GM23338 (cell line): Measurements from ENCODE around the gene PHLDA3. TPM values are rescaled to one million over a fixed set of nuclear protein-coding genes. Genes with fewer than 3 reads are reported as not detected.

Experiments used
- ATAC-seq: fragments of 200-7000 bp; cut with Tn5 transposase; 3 replicates; pipeline ENCODE4 v1.9.1; 2020
- DNase-seq: peaks from one replicate; pipeline ENCODE4 v3.0.0-alpha.2; 2015; ENCODE audit warnings: low spot score
- H2AFZ ChIP-seq: fragments of 200-600 bp; sonication (generic); 2 replicates; pipeline ENCODE4 v1.8.0; 2016; ENCODE audit warnings: antibody characterized with exemption, mild to moderate bottlenecking, moderate library complexity
- H3F3A ChIP-seq: fragments of 200-600 bp; sonication (generic); replicated peaks from 2 replicates; pipeline ENCODE4 v1.8.0; 2017; ENCODE audit warnings: antibody characterized with exemption, mixed run types, low read depth
- H3K27ac ChIP-seq: fragments of 200-600 bp; sonication (generic); 2 replicates; pipeline ENCODE4 v1.6.1; 2016; ENCODE audit warnings: low read depth
- H3K27me3 ChIP-seq: fragments of 200-600 bp; sonication (generic); 2 replicates; pipeline ENCODE4 v1.8.0; 2016; ENCODE audit warnings: mild to moderate bottlenecking, mixed run types, moderate library complexity; ENCODE audit not compliant: insufficient read depth
- H3K36me3 ChIP-seq: fragments of 200-600 bp; sonication (generic); 2 replicates; pipeline ENCODE4 v1.8.0; 2016; ENCODE audit warnings: mild to moderate bottlenecking; ENCODE audit not compliant: insufficient read depth
- H3K4me1 ChIP-seq: fragments of 200-600 bp; sonication (generic); 2 replicates; pipeline ENCODE4 v1.8.0; 2016; ENCODE audit warnings: mild to moderate bottlenecking, moderate library complexity; ENCODE audit not compliant: insufficient read depth
- H3K4me2 ChIP-seq: fragments of 200-600 bp; sonication (generic); 2 replicates; pipeline ENCODE4 v1.7.1; 2017; ENCODE audit warnings: mixed run types
- H3K4me3 ChIP-seq: fragments of 200-600 bp; sonication (generic); 2 replicates; pipeline ENCODE4 v1.6.1; 2016; ENCODE audit warnings: mixed run types
- H3K79me2 ChIP-seq: fragments of 200-600 bp; sonication (generic); replicated peaks from 2 replicates; pipeline ENCODE4 v1.8.0; 2017; ENCODE audit warnings: mild to moderate bottlenecking; ENCODE audit not compliant: insufficient read depth
- H3K9me2 ChIP-seq: fragments of 200-600 bp; sonication (generic); 2 replicates; pipeline ENCODE4 v1.8.0; 2017; ENCODE audit not compliant: insufficient read depth
- H4K20me1 ChIP-seq: fragments of 200-600 bp; sonication (generic); replicated peaks from 2 replicates; pipeline ENCODE4 v1.8.0; 2017; ENCODE audit warnings: mild to moderate bottlenecking; ENCODE audit not compliant: insufficient read depth
- H3K27ac Mint-ChIP-seq: 2 replicates; pipeline ENCODE4 v1.8.0; 2020; ENCODE audit warnings: inconsistent platforms, mild to moderate bottlenecking, moderate library complexity, mixed read lengths
- H3K27me3 Mint-ChIP-seq: 3 replicates; pipeline ENCODE4 v1.8.0; 2022; ENCODE audit warnings: low read depth, mild to moderate bottlenecking, moderate library complexity, mixed read lengths, inconsistent platforms; ENCODE audit not compliant: insufficient read depth, poor library complexity
- H3K36me3 Mint-ChIP-seq: 3 replicates; pipeline ENCODE4 v1.8.0; 2021; ENCODE audit warnings: low read depth, mild to moderate bottlenecking, inconsistent platforms, moderate library complexity, mixed read lengths
- H3K4me1 Mint-ChIP-seq: 3 replicates; pipeline ENCODE4 v1.8.0; 2020; ENCODE audit warnings: mild to moderate bottlenecking, inconsistent platforms, mixed read lengths
- H3K4me3 Mint-ChIP-seq: 3 replicates; pipeline ENCODE4 v1.8.0; 2021; ENCODE audit warnings: moderate library complexity, mild to moderate bottlenecking, inconsistent platforms, mixed read lengths
- H3K9me3 Mint-ChIP-seq: 3 replicates; pipeline ENCODE4 v1.8.0; 2020; ENCODE audit warnings: moderate library complexity, mild to moderate bottlenecking, inconsistent platforms, mixed read lengths
- CREB1 ChIP-seq: fragments of 250-450 bp; sonication (Bioruptor Pico); IDR thresholded peaks from 2 replicates; pipeline ENCODE4 v1.5.0; 2020; ENCODE audit warnings: low read depth, mild to moderate bottlenecking, moderate library complexity
- EZH2 ChIP-seq: fragments of 200-600 bp; sonication (generic); IDR thresholded peaks from one replicate; pipeline ENCODE4 v1.8.0; 2017; ENCODE audit warnings: antibody characterized with exemption, mild to moderate bottlenecking, low read depth; ENCODE audit not compliant: unreplicated experiment
- EZH2phosphoT487 ChIP-seq: fragments of 200-600 bp; sonication (generic); IDR thresholded peaks from one replicate; pipeline ENCODE4 v1.8.1; 2018; ENCODE audit warnings: antibody characterized with exemption; ENCODE audit not compliant: unreplicated experiment
- JUNB ChIP-seq: IDR thresholded peaks from one replicate; pipeline ENCODE4 v1.6.1; 2016; ENCODE audit warnings: antibody characterized with exemption; ENCODE audit not compliant: unreplicated experiment
- STAT1 ChIP-seq: IDR thresholded peaks from one replicate; pipeline ENCODE4 v1.6.1; 2016; ENCODE audit warnings: antibody characterized with exemption; ENCODE audit not compliant: unreplicated experiment
- ZNF114 ChIP-seq: fragments of 250-450 bp; sonication (Bioruptor Pico); IDR thresholded peaks from 2 replicates; pipeline ENCODE4 v1.5.0; 2020; ENCODE audit warnings: mild to moderate bottlenecking, moderate library complexity
- ZNF331 ChIP-seq: fragments of 250-450 bp; sonication (Bioruptor Pico); IDR thresholded peaks from 2 replicates; pipeline ENCODE4 v1.5.0; 2020; ENCODE audit warnings: low read depth, mild to moderate bottlenecking, moderate library complexity
- polyA plus RNA-seq: library from polyadenylated mRNA; unstranded; fragments of >200 nt; fragmentation: Nextera tagmentation; extraction: Ambion mirVana; gene quantifications from 2 replicates; pipeline ENCODE4 v1.2.1, GENCODE V29; 2016
- total RNA-seq: library from RNA; depleted of rRNA; stranded (reverse); fragments of >200 nt; shearing (Covaris generic); gene quantifications from 2 replicates; pipeline ENCODE4 v1.2.3, GENCODE V29; 2014
- TF ChIP-seq, protein P1 (sequence below): fragments of 250-450 bp; sonication (Bioruptor Pico); IDR thresholded peaks from 2 replicates; pipeline ENCODE4 v1.5.0; 2020; ENCODE audit warnings: mild to moderate bottlenecking, moderate library complexity
- TF ChIP-seq, protein P2 (sequence below): IDR thresholded peaks from one replicate; pipeline ENCODE4 v1.6.1; 2018; ENCODE audit warnings: antibody characterized with exemption; ENCODE audit not compliant: unreplicated experiment
- TF ChIP-seq, protein P3 (sequence below), 2 experiments: fragments of 200-600 bp in 1 of 2; sonication (generic) in 1 of 2; conservative IDR thresholded peaks; 2 replicates each; pipeline versions ENCODE4 v1.5.1 to v1.6.1; 2016 to 2017; ENCODE audit warnings: antibody characterized with exemption in 2 of 2, low read depth in 2 of 2, mild to moderate bottlenecking in 2 of 2, moderate library complexity in 1 of 2
- TF ChIP-seq, protein P4 (sequence below): IDR thresholded peaks from 2 replicates; pipeline ENCODE4 v1.6.1; 2016; ENCODE audit warnings: antibody characterized with exemption

Gene PHLDA3
- total and polyA plus RNA-seq, 2 experiments from 2014 or later: 37.5 to 87.4 TPM

DNA sequence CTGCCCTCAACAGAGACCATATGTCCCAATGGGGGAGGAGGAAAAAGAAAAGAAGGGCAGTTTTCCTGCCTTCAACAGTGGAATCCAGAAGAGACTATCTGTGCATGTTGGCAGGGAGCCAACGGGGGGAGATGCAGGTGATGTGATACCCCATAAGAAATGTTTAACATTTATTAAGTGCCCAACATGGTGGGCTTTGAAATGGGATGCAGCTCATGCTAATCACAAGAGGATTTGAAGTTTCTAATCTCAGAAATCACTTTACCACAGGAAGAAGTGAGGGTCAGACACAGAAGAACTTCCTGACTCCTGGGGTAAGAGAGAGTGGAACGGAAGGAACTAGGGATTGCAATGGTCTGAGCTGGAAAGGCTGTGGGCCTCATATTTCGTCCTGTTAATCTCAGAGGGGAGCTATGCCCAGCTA lies 21.7 kb upstream of the PHLDA3 start:
- no peak overlapping the region for H3K4me2 ChIP-seq
- no peak overlapping the region for H3K27ac ChIP-seq
- no peaks in the 10 kb centered on the region for H3K36me3 ChIP-seq

More for the DNA sequence above, 21.7 kb upstream of the PHLDA3 start:
- Histone ChIP-seq H3K4me3 (no peak overlapping the region), H3K79me2 (no peaks in the 10 kb centered on the region), H3K9me2 (no peaks in the 10 kb centered on the region), H3K27me3 (no peaks in the 10 kb centered on the region), H3K4me1 (peaks cover 6% of the 10 kb centered on the region), H4K20me1 (no peaks in the 10 kb centered on the region), H3F3A (no peaks in the 10 kb centered on the region), H2AFZ (no peak overlapping the region)
- Mint-ChIP-seq H3K9me3 (peaks cover 3% of the 10 kb centered on the region; the same call in 1 of the 3 replicates), H3K36me3 (peaks cover 9% of the 10 kb centered on the region), H3K27ac (peak overlapping the region; percentile 77; the same call in 1 of the 2 replicates), H3K4me1 (peaks cover 18% of the 10 kb centered on the region), H3K27me3 (peaks cover 4% of the 10 kb centered on the region), H3K4me3 (no peak overlapping the region)
- DNase-seq (no peak), ATAC-seq (no peak)
- TF ChIP-seq ZNF114 (CRISPR knock-in tag): no peak
- TF ChIP-seq, protein P1, sequence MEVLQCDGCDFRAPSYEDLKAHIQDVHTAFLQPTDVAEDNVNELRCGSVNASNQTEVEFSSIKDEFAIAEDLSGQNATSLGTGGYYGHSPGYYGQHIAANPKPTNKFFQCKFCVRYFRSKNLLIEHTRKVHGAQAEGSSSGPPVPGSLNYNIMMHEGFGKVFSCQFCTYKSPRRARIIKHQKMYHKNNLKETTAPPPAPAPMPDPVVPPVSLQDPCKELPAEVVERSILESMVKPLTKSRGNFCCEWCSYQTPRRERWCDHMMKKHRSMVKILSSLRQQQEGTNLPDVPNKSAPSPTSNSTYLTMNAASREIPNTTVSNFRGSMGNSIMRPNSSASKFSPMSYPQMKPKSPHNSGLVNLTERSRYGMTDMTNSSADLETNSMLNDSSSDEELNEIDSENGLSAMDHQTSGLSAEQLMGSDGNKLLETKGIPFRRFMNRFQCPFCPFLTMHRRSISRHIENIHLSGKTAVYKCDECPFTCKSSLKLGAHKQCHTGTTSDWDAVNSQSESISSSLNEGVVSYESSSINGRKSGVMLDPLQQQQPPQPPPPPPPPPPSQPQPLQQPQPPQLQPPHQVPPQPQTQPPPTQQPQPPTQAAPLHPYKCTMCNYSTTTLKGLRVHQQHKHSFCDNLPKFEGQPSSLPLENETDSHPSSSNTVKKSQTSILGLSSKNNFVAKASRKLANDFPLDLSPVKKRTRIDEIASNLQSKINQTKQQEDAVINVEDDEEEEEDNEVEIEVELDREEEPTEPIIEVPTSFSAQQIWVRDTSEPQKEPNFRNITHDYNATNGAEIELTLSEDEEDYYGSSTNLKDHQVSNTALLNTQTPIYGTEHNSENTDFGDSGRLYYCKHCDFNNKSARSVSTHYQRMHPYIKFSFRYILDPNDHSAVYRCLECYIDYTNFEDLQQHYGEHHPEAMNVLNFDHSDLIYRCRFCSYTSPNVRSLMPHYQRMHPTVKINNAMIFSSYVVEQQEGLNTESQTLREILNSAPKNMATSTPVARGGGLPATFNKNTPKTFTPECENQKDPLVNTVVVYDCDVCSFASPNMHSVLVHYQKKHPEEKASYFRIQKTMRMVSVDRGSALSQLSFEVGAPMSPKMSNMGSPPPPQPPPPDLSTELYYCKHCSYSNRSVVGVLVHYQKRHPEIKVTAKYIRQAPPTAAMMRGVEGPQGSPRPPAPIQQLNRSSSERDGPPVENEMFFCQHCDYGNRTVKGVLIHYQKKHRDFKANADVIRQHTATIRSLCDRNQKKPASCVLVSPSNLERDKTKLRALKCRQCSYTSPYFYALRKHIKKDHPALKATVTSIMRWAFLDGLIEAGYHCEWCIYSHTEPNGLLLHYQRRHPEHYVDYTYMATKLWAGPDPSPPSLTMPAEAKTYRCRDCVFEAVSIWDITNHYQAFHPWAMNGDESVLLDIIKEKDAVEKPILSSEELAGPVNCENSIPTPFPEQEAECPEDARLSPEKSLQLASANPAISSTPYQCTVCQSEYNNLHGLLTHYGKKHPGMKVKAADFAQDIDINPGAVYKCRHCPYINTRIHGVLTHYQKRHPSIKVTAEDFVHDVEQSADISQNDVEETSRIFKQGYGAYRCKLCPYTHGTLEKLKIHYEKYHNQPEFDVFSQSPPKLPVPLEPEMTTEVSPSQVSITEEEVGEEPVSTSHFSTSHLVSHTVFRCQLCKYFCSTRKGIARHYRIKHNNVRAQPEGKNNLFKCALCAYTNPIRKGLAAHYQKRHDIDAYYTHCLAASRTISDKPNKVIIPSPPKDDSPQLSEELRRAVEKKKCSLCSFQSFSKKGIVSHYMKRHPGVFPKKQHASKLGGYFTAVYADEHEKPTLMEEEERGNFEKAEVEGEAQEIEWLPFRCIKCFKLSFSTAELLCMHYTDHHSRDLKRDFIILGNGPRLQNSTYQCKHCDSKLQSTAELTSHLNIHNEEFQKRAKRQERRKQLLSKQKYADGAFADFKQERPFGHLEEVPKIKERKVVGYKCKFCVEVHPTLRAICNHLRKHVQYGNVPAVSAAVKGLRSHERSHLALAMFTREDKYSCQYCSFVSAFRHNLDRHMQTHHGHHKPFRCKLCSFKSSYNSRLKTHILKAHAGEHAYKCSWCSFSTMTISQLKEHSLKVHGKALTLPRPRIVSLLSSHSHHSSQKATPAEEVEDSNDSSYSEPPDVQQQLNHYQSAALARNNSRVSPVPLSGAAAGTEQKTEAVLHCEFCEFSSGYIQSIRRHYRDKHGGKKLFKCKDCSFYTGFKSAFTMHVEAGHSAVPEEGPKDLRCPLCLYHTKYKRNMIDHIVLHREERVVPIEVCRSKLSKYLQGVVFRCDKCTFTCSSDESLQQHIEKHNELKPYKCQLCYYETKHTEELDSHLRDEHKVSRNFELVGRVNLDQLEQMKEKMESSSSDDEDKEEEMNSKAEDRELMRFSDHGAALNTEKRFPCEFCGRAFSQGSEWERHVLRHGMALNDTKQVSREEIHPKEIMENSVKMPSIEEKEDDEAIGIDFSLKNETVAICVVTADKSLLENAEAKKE (CRISPR knock-in tag): no peak
- TF ChIP-seq EZH2phosphoT487: no peak
- no peak for TF ChIP-seq EZH2
- TF ChIP-seq, protein P2, sequence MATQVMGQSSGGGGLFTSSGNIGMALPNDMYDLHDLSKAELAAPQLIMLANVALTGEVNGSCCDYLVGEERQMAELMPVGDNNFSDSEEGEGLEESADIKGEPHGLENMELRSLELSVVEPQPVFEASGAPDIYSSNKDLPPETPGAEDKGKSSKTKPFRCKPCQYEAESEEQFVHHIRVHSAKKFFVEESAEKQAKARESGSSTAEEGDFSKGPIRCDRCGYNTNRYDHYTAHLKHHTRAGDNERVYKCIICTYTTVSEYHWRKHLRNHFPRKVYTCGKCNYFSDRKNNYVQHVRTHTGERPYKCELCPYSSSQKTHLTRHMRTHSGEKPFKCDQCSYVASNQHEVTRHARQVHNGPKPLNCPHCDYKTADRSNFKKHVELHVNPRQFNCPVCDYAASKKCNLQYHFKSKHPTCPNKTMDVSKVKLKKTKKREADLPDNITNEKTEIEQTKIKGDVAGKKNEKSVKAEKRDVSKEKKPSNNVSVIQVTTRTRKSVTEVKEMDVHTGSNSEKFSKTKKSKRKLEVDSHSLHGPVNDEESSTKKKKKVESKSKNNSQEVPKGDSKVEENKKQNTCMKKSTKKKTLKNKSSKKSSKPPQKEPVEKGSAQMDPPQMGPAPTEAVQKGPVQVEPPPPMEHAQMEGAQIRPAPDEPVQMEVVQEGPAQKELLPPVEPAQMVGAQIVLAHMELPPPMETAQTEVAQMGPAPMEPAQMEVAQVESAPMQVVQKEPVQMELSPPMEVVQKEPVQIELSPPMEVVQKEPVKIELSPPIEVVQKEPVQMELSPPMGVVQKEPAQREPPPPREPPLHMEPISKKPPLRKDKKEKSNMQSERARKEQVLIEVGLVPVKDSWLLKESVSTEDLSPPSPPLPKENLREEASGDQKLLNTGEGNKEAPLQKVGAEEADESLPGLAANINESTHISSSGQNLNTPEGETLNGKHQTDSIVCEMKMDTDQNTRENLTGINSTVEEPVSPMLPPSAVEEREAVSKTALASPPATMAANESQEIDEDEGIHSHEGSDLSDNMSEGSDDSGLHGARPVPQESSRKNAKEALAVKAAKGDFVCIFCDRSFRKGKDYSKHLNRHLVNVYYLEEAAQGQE: no peak
- TF ChIP-seq ZNF331 (CRISPR knock-in tag): no peak
- no peak for TF ChIP-seq JUNB
- TF ChIP-seq, protein P3, sequence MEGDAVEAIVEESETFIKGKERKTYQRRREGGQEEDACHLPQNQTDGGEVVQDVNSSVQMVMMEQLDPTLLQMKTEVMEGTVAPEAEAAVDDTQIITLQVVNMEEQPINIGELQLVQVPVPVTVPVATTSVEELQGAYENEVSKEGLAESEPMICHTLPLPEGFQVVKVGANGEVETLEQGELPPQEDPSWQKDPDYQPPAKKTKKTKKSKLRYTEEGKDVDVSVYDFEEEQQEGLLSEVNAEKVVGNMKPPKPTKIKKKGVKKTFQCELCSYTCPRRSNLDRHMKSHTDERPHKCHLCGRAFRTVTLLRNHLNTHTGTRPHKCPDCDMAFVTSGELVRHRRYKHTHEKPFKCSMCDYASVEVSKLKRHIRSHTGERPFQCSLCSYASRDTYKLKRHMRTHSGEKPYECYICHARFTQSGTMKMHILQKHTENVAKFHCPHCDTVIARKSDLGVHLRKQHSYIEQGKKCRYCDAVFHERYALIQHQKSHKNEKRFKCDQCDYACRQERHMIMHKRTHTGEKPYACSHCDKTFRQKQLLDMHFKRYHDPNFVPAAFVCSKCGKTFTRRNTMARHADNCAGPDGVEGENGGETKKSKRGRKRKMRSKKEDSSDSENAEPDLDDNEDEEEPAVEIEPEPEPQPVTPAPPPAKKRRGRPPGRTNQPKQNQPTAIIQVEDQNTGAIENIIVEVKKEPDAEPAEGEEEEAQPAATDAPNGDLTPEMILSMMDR (conservative IDR thresholded peaks at IDR 0.05; ENCODE audit: low read depth in 2 of 2): no peak
- TF ChIP-seq CREB1: no peak
- TF ChIP-seq, protein P4, sequence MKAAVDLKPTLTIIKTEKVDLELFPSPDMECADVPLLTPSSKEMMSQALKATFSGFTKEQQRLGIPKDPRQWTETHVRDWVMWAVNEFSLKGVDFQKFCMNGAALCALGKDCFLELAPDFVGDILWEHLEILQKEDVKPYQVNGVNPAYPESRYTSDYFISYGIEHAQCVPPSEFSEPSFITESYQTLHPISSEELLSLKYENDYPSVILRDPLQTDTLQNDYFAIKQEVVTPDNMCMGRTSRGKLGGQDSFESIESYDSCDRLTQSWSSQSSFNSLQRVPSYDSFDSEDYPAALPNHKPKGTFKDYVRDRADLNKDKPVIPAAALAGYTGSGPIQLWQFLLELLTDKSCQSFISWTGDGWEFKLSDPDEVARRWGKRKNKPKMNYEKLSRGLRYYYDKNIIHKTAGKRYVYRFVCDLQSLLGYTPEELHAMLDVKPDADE: no peak
- TF ChIP-seq STAT1: no peak
